GM20000 (cell line): Measurements from ENCODE around the gene BEND7.
"Not testable (repeated sequence)": the region's sequence is repeated elsewhere in the genome, so short reads cannot be mapped to it uniquely, and the experiment has no call there.

Experiments
- DNase-seq: peaks from one replicate; pipeline ENCODE4 v3.0.0; 2012; ENCODE audit warnings: low spot score
- CTCF ChIP-seq: IDR thresholded peaks from 2 replicates; pipeline ENCODE4 v1.5.1; 2012; ENCODE audit warnings: mild to moderate bottlenecking, control low read depth; ENCODE audit errors: extremely low read depth, missing control alignments

The BEND7 gene

GRCh38 chr10:13439313-13440184, 89.3 kb downstream of the BEND7 start:
- no peak for TF ChIP-seq CTCF

GRCh38 chr10:13437026-13437555, 91.7 kb downstream of the BEND7 start:
- TF ChIP-seq CTCF = no peak
- DNase-seq = no peak

More at GRCh38 chr10:13439313-13440184, 89.3 kb downstream of the BEND7 start:
- DNase-seq = no peak

GRCh38 chr10:13427943-13428342, 100.9 kb downstream of the BEND7 start:
- DNase-seq = not testable (repeated sequence)

- no peak for TF ChIP-seq CTCF
- DNase-seq = no peak
Measured at GRCh38 chr10:13425397-13425796, 103.4 kb downstream of the BEND7 start.

- DNase-seq = no peak
- no peak for TF ChIP-seq CTCF
Measured at GRCh38 chr10:13422800-13423199, 106.0 kb downstream of the BEND7 start.

- no peak for DNase-seq
- TF ChIP-seq CTCF = no peak
Measured at GRCh38 chr10:13421382-13421917, 107.4 kb downstream of the BEND7 start.

- no peak for TF ChIP-seq CTCF
- no peak for DNase-seq
Measured at GRCh38 chr10:13420532-13421307, 108.1 kb downstream of the BEND7 start.
